Amniotic stem cell (primary cell): ENCODE measurements around the gene ZSCAN9.

Experiments used
- DNase-seq: peaks from one replicate; lab custom pipeline; 2025; lab: John Stamatoyannopoulos, UW

ZSCAN9 gene

DNA sequence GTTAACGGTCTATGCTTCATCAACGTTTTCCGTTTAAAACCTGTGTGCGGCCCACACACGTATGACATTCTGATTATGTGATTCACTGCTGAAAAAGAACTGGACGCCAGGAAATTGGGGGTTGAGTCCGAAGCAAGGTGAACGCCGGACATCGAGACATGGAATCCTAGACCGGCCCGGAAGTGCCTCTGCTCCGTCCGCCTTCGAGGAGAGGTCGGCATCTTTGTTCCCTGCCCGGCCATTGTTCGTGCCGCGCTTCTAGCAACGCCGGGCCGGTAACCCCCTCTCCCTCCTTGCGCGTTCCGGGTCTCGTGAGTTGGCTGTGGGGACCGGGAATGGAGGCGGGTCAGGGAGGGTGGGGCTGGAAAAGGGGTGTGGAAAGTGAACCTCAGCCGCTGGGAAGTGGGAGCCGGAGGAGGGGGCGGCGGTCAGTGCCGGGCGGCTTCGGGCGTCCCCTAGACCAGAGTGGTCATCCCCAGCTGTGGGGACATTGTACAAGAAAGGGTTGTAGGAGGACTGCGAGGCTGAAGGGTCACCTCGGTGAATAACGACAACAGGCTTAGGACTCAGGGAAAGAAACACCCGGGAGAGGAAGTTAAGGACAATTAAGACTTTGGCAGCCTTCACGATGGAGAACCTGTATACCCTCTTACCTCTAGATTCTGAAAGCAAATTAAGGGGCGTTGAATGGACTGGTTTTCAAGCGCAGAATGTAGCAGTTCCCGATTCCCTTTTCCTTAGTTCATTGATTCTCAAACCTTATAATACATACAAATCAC, at the start of gene ZSCAN9:
Gene ZSCAN9 (plus strand): TSS at position 220 of the 779 bp plus-strand sequence. CDS start 1,810 bp downstream, outside the sequence.
- DNase-seq = peak; percentile 60

- DNase-seq = no peak
These were observed 48.7 kb upstream of the ZSCAN9 start for GRCh38 chr6:28176373-28176772.

- no peak for DNase-seq
These were observed 42.8 kb upstream of the ZSCAN9 start for GRCh38 chr6:28182255-28182654.

DNA sequence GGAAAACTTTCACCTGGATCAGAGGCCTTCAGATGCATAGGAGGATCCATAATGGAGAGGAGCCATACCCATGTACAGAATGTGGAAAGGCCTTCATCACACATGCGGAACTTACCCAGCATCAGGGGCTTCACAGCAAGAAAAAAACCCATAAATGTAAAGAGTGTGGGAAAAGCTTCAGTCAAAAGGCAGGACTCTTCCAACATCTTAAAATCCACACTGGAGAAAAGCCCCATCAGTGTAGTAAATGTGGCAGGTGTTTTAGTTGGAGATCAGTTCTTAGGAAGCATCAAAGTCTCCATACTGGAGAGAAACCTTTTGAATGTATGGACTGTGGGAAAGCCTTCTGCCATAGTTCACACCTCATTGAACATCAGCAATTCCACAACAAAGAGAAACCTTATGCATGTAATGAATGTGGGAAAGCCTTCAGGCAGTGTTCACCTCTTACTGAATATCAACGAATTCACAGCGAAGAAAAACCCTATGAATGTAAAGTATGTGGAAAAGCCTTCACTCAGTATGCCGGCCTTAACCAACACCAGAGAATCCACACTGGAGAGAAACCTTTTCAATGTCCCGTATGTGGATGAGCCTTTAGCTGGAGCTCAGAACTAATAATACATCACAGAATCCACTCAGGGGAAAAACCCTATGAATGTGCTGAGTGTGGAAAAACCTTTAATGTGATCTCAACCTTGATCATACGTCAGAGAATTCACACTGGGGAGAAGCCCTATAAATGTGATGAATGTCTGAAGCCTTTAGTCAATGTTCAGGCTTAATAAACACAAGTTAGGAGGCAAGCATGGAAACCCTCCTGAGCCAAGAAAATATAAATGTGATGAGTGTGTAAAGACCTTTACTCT, 36.7 kb upstream of the ZSCAN9 start:
- DNase-seq = no peak

DNA sequence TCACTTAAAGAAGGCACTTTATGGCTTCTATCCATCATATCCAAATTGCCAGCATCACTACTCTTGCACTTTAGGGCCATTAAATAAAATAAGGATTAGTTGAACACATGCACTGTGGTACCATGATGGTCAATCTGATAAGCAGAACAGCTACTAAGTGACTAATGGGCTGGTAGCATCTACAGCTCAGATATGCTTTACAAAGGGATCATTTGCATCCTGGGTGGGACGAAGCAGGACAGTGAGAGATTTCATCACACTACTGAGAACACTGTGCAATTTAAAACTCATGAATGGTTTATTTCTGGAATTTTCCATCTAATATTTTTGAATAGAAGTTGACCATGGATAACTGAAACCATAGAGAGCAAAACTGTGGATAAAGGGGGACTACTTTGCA, 25.1 kb upstream of the ZSCAN9 start:
- DNase-seq = no peak

- no peak for DNase-seq
These were observed 21.9 kb upstream of the ZSCAN9 start for GRCh38 chr6:28203201-28203600.

GRCh38 chr6:28205879-28206278, 19.2 kb upstream of the ZSCAN9 start:
- DNase-seq = no peak

DNA sequence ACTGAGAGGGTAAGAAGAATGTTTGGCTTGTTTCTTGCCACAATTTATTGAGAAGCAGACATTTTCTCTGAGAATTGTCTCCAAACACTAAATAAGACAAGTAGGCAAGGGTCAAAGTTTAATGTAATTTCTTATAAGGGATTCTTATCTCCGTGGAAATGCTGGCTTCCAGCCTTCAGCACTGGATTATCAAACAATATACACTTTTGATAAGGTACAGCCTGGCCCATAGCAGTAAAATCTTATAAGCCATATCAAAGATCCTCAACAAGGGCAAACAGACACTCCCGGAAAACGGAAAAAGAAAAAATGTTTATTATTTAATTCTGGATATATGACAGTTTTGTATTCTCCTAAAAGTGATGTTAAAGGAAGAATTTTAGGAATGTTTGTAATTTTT, 18.5 kb upstream of the ZSCAN9 start:
- no peak for DNase-seq

- no peak for DNase-seq
These were observed 18.1 kb upstream of the ZSCAN9 start for GRCh38 chr6:28206928-28207509.

- no peak for DNase-seq
These were observed 17.5 kb upstream of the ZSCAN9 start for GRCh38 chr6:28207510-28208110.

- no peak for DNase-seq
These were observed 16.9 kb upstream of the ZSCAN9 start for GRCh38 chr6:28208111-28208659.

DNA sequence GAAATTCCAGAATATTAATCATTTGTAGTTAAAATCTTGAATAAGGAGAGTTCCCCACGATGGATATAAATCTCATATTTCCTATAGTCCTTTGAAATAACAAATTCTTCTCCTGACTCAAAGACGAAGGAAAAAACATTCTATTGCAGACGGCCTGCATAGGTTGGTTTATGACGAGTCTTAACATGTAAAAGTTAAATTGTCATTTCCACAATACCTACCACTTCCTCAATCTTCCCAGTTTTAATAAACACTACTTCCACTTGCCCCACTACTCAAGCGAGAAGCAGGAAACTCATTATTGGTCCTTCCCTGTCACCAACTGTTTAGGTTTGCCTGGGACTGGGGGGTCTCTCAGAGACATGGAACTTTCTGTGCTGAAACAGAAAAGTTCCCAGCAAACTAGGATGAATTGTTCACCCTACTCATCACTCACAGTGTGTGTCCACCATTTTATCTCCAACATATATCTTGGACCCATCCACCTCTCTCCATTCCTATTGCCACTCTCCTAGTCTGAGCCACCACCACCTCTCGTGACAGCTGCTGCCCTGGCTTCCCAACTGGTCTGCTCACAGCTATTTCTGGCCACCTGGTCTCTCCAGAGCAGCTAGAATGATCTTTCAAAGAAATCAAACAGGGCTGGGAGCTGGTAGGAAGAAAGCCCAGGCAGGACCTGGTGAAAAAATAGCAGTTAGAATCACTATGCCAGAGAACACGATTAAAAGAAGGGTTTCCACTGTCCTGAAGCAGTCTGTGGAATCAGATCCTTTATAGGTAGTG, 15.1 kb upstream of the ZSCAN9 start:
- DNase-seq = no peak

- DNase-seq = no peak
These were observed 13.1 kb upstream of the ZSCAN9 start for GRCh38 chr6:28211840-28212509.

- DNase-seq = peak; percentile 49
These were observed 12.4 kb upstream of the ZSCAN9 start for GRCh38 chr6:28212510-28213212.

GRCh38 chr6:28213213-28213523, 11.9 kb upstream of the ZSCAN9 start:
- DNase-seq = no peak

DNA sequence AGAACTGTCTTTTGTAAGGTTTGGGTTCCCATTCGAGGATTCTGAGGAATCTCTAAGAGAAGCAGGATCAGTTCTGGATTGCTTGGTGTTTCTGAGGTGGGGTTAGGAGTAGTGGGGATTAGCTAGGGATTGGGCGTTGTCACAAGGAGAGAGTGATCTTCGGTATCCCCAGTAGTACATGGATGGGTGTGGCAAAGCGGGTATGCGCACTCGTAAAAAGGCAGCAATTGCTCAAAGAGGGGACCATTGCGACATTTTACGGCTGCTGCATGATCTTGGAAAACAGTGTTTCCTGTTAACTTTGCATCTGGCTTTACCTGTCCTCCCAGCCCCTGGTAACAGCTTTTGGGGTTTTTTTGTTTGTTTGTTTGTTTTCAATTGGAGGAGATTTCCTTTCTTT, 9.7 kb upstream of the ZSCAN9 start:
- DNase-seq = no peak

DNA sequence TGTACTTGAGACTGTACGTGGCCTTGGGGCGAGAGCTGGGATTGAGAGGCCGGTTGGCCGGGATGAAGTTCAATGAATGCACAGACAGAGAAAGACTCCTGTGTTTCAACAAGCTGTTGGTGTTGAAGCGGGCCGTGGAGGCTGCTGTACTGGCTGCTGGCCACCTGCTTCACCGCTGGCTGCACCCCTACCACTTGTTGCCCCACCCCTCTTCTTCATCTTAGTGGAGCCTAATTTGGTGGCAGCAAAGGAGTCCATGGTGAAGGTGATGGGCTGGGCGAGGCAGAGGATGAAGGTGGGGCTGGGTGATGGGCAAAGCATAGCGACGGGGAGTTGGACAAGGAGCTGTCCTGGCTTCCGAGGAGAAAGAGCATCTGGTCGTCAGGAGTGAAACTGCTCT, 7.2 kb upstream of the ZSCAN9 start:
- no peak for DNase-seq

DNA sequence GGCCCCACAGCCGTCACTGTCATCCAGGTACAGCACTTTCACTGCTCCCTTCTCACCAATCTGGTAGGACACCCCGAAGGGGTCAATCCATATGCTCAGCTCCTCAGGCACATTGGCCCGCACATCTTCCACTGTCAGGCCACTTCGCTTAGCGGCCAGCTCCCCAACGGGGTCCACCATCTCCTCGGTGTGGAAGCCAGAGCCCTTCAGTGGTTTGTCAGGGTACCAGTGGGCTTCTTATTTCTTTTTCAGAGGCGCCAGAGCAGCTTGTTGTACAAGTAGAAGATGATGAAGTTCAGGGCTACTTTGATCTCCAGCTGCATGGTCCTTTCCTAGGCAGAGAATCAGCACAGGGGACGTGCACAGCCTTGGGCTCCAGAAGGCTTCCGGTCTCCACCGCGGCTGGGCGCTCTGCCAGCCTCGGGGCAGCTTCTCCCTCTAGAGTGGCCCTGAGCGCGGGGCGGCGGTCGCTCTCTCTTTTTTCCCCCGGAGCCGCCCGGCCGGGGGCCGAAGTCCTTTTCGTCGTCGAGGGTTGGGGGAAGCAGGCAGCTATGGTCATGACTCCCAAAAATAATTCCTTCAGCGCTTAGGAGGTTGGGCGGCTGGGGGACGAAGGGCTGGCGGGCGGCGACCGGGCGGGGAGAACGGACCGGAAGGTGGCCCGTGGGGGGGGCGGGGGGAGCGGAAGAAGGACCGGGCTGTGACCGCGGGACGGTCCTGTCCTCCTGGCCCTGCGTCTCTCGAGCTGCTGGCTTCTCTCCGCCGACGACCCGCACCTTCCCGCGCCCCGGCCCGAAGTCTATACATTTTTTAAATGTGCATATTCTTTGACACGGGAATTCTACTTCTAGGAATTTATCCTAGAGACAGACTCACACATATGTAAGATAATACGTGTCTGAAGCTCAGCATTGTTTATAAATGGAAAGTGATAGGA, 6.5 kb upstream of the ZSCAN9 start:
- peak; percentile 26 for DNase-seq
